Measurements from ENCODE around the gene TACR1.

The TACR1 gene

DNA sequence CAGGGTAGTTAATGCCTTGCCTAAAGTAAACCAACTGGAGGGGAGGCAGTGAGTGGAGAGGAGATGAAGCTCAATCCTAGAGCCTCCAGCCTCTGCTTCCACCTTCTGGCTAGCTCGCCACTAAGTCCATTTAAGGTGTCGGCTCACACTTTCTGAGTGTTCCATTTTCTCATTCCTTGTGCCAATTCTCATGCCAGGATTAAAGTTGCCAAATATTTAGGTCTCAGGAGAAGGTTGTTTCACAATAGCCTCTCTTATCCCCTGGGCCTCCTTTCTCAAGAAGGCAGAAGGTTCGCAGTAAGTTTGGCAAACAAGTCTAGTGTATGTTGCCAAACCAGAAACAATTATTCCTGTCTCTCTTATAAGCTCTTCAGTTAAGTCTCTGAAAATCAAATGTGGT, 57.2 kb downstream of the TACR1 start:
- peak; percentile 20 for DNase-seq (ENCODE audit: low read depth)
- H3K4me3 ChIP-seq (ENCODE audit: low read length): no peak overlapping the region
- TF ChIP-seq, protein P1, sequence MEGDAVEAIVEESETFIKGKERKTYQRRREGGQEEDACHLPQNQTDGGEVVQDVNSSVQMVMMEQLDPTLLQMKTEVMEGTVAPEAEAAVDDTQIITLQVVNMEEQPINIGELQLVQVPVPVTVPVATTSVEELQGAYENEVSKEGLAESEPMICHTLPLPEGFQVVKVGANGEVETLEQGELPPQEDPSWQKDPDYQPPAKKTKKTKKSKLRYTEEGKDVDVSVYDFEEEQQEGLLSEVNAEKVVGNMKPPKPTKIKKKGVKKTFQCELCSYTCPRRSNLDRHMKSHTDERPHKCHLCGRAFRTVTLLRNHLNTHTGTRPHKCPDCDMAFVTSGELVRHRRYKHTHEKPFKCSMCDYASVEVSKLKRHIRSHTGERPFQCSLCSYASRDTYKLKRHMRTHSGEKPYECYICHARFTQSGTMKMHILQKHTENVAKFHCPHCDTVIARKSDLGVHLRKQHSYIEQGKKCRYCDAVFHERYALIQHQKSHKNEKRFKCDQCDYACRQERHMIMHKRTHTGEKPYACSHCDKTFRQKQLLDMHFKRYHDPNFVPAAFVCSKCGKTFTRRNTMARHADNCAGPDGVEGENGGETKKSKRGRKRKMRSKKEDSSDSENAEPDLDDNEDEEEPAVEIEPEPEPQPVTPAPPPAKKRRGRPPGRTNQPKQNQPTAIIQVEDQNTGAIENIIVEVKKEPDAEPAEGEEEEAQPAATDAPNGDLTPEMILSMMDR (conservative IDR thresholded peaks at IDR 0.05; ENCODE audit: low read depth, low read length): no peak

DNA sequence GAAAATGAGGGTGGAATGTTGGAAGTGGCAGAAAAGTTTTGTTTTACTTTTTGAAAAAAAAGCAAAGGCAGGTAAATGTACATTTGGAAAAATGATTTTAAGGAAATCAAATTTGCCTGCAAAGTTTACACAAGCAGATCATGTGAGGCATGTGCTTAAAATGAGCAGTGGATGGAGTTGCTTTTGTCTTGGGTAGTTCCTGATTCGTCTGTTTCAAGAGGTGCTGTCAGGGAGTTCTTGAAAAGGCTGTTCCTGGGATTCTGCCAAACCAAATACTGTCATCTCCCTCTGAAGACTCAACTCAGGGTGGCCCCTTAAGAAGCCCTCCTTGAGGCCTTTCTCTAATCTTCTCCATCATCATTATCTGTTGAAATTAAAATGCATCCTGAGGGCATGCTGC, 59.0 kb downstream of the TACR1 start:
- no peak overlapping the region for H3K4me3 ChIP-seq (ENCODE audit: low read length)
- no peak for DNase-seq (ENCODE audit: low read depth)
- TF ChIP-seq, protein P1 (conservative IDR thresholded peaks at IDR 0.05; ENCODE audit: low read depth, low read length): no peak

DNA sequence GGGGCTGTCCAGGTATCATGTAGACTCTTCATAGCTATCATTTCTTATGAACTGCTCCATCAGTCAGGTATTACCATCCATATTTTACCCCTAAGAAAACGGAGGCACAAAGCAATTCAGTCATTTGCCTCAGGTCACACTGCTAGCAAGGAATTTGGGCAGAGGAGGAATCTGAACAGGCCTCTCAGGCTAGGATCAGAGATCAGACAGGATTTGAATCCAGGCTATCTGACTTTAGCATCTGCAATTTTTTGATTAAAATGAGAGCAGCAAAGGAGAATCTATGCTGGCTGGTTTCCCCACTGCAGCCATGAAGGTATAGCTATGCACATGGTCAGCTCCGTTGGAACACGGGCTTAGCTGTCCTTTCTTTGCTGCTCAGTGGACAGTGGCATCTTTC, 60.1 kb downstream of the TACR1 start:
- TF ChIP-seq, protein P1 (conservative IDR thresholded peaks at IDR 0.05; ENCODE audit: low read depth, low read length): no peak
- DNase-seq (ENCODE audit: low read depth): no peak
- no peak overlapping the region for H3K4me3 ChIP-seq (ENCODE audit: low read length)

DNA sequence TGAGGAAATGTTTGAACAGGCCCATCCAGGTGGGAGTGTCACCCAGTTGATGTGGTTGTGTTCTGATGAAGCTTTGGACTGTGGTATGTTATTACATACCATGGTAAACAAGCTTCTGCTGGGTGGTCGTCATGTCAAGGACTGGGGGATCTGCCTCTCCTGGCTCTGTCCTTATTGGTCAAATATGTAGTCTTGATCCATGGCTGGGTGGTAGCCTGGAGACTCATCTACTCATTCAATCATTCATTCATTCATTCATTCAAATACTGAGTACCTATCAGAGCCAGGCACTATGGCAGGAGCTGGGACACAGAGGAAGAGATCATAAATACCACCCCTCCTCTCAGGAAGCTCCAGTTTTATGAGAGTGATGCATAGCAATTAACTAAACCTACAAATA, 60.8 kb downstream of the TACR1 start:
- no peak for DNase-seq (ENCODE audit: low read depth)
- H3K4me3 ChIP-seq (ENCODE audit: low read length): no peak overlapping the region
- TF ChIP-seq, protein P1 (conservative IDR thresholded peaks at IDR 0.05; ENCODE audit: low read depth, low read length): no peak

DNA sequence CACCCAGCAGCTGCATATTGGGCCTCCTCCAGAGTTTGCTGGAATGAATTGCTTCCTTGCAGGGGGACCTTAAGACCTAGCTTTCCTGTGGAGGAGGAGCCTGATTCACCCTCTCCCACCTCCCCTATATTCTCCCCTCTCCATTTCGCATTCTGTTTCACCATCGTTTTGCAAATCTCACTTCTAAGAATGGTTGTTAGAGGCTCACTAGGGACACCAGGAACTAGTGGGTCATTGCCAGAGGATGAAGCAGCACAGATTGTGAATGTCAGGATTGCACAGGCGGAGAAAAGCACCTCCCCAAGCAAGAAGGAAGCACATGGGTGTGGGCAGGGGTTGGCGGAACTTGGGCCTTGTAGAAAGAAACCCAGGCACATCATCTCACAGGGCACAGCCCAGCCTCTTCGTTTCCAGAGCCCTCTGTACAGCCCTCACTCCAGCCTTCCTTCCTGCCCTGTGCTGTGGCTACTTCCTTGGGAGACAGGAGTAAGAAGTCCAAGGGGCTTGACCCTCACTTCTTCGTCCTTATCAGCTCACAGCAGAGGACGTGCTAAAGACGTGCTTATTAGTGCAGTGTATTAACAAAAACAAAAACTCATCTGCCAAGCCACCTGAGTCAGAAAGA, 63.4 kb downstream of the TACR1 start:
- TF ChIP-seq, protein P1 (conservative IDR thresholded peaks at IDR 0.05; ENCODE audit: low read depth, low read length): no peak
- H3K4me3 ChIP-seq (ENCODE audit: low read length): no peak overlapping the region
- no peak for DNase-seq (ENCODE audit: low read depth)

DNA sequence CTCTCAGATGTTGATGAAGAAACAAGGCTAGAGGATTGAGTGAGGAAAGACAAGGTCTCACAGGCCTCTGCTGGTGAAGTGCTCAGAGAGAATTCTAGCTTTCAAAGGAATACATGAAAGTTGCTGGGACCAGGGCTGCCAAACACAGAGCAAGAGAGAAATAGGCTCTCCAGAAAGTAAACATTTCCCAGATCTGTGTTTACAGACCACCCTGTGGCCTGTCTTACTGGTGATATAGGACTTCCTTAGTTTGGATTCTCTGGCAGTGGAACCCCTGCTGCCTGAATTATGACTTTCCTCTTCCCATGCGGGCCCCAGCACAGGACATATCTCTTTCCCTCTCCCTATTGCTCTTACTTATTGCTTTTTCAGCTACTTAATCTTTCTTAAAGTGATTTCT, 64.5 kb downstream of the TACR1 start:
- no peak for DNase-seq (ENCODE audit: low read depth)
- TF ChIP-seq, protein P1 (conservative IDR thresholded peaks at IDR 0.05; ENCODE audit: low read depth, low read length): no peak
- no peak overlapping the region for H3K4me3 ChIP-seq (ENCODE audit: low read length)
